ENCODE data around the gene PVALEF.
"Not testable (repeated sequence)": the region's sequence is repeated elsewhere in the genome, so short reads cannot be mapped to it uniquely, and the experiment has no call there.

The PVALEF gene

GRCh38 chr17:81223762-81224130 lies 58.4 kb downstream of the PVALEF start:
- no peak for DNase-seq

- DNase-seq = not testable (repeated sequence)
Observed at GRCh38 chr17:81227630-81228029, 62.3 kb downstream of the PVALEF start.

- no peak for DNase-seq
Observed at GRCh38 chr17:81228420-81228819, 63.1 kb downstream of the PVALEF start.

GRCh38 chr17:81228834-81229665 lies 63.7 kb downstream of the PVALEF start:
- no peak for DNase-seq

GRCh38 chr17:81229666-81229920 lies 64.3 kb downstream of the PVALEF start:
- DNase-seq = no peak

- DNase-seq = no peak
Observed at GRCh38 chr17:81230043-81230820, 64.9 kb downstream of the PVALEF start.

GRCh38 chr17:81231121-81231645 lies 65.9 kb downstream of the PVALEF start:
- no peak for DNase-seq

- no peak for DNase-seq
Observed at GRCh38 chr17:81231766-81232581, 66.7 kb downstream of the PVALEF start.

All from stimulated activated CD4-positive, alpha-beta T cell treated with anti-CD3 and anti-CD28 coated beads, Interleukin-12 subunit alpha, Interleukin-12 subunit beta, amount 100 ng/mL, for 4 hours (primary cell).